Measurements from ENCODE around the gene POLRMT.
"Not testable (repeated sequence)": the region's sequence is repeated elsewhere in the genome, so short reads cannot be mapped to it uniquely, and the experiment has no call there.

Gene POLRMT

GRCh38 chr19:593505-593904, 39.8 kb downstream of the POLRMT start:
- DNase-seq (ENCODE audit: low read depth in 3 of 3), result no peak

GRCh38 chr19:593055-593454, 40.3 kb downstream of the POLRMT start:
- no peak for DNase-seq (ENCODE audit: low read depth in 3 of 3)

- no peak for DNase-seq (ENCODE audit: low read depth in 3 of 3)
Observed at GRCh38 chr19:592101-592500, 41.2 kb downstream of the POLRMT start.

GRCh38 chr19:591099-591958, 42.0 kb downstream of the POLRMT start:
- DNase-seq (ENCODE audit: low read depth in 3 of 3), result no peak

- DNase-seq (ENCODE audit: low read depth in 3 of 3), result no peak
Observed at GRCh38 chr19:590750-591098, 42.6 kb downstream of the POLRMT start.

- DNase-seq (ENCODE audit: low read depth in 3 of 3), result no peak
Observed at GRCh38 chr19:590396-590745, 43.0 kb downstream of the POLRMT start.

- DNase-seq (ENCODE audit: low read depth in 3 of 3), result no peak
Observed at GRCh38 chr19:589693-590395, 43.5 kb downstream of the POLRMT start, which contains the start of gene HCN2. HCN2 (plus strand) TSS chr19:589881; CDS start chr19:589946, 65 bp downstream.

GRCh38 chr19:588741-589692, 44.3 kb downstream of the POLRMT start:
- no peak for DNase-seq (ENCODE audit: low read depth in 3 of 3)

GRCh38 chr19:588093-588740, 45.1 kb downstream of the POLRMT start:
- peak in 1 of 3 experiments; percentile 40 for DNase-seq (ENCODE audit: low read depth in 3 of 3)

GRCh38 chr19:585551-586110, 47.7 kb downstream of the POLRMT start:
- no peak for DNase-seq (ENCODE audit: low read depth in 3 of 3)

- DNase-seq (ENCODE audit: low read depth in 3 of 3), result not testable (repeated sequence)
Observed at GRCh38 chr19:585146-585545, 48.2 kb downstream of the POLRMT start.

- peak in 2 of 3 experiments; percentile 40 to 44 for DNase-seq (ENCODE audit: low read depth in 3 of 3)
Observed at GRCh38 chr19:584240-585001, 48.9 kb downstream of the POLRMT start.

- no peak for DNase-seq (ENCODE audit: low read depth in 3 of 3)
Observed at GRCh38 chr19:583968-584239, 49.4 kb downstream of the POLRMT start.

GRCh38 chr19:583198-583967, 50.0 kb downstream of the POLRMT start:
- no peak for DNase-seq (ENCODE audit: low read depth in 3 of 3)

GRCh38 chr19:582497-583197, 50.7 kb downstream of the POLRMT start:
- no peak for DNase-seq (ENCODE audit: low read depth in 3 of 3)

- DNase-seq (ENCODE audit: low read depth in 3 of 3), result no peak
Observed at GRCh38 chr19:581399-582111, 51.8 kb downstream of the POLRMT start.

- no peak for DNase-seq (ENCODE audit: low read depth in 3 of 3)
Observed at GRCh38 chr19:580274-580835, 53.0 kb downstream of the POLRMT start.

GRCh38 chr19:579842-580155, 53.5 kb downstream of the POLRMT start:
- no peak for DNase-seq (ENCODE audit: low read depth in 3 of 3)
